Measurements from ENCODE around the gene RPSA. TPM values are rescaled to one million over a fixed set of nuclear protein-coding genes. Genes with fewer than 3 reads are reported as not detected.
A peak's percentile ranks its signal among the peaks of the same experiment; 100 is the strongest.

Gene RPSA
- total and polyA plus RNA-seq, 9 of the 15 experiments (the other 6 are each of a cell fraction or from before 2014, with no cell fraction given): 2,290 to 4,272 (median 2,730) TPM

DNA sequence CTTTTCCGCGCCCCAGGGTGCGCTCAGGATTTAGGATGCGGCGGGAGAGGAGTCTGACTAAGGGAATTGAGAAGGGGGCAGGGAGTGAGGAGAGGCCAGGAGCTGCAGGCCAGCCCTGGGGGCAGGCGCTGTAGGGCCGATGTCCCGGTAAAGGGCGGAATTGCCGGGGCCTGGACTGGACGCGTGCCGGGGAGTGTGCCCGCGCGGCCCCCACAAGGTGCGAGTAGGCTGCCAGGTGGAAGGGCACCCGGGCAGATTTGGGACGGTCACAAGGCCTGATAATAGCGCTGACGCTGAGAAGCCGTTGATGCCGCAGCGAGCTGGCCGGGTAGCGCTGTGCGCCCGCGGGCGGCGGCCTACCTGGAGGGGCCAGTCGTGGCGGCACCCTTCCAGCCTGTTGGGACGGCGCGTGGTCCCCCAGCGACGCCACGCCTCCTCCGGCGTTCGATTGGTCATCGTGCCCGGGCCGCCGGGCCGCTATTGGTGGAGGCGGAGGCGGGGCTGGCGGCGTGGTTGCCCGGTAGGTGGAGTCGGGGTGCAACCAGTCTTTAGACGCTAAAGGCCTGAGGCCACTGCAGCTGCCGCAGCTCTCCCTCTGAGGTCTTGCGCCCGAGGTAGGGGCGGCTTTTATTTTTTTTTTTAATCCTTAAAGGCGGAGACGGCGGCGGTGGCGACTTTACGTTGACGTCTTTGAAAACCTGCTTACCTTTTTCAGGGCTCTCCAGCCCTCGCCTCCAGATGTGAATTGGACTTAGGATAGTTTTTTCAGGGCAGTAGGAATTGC, 22.4 kb upstream of the RPSA start (continued):
- TF ChIP-seq CREB3L1 (IDR thresholded peaks at IDR 0.05; ENCODE audit: borderline replicate concordance, low read depth) (peak; percentile 55; the same call in 1 of the 2 replicates), FIP1L1 (IDR thresholded peaks at IDR 0.05; ENCODE audit: low read depth, low read length, poor library complexity, severe bottlenecking) (peak; percentile 10), TSHZ1 (CRISPR knock-in tag; IDR thresholded peaks at IDR 0.05) (no peak), FOXK2 (conservative IDR thresholded peaks at IDR 0.05 in 1 of 2, IDR thresholded peaks at IDR 0.05 in 1 of 2; ENCODE audit: low read depth in 2 of 2) (peak in 1 of 2 experiments; percentile 24; a peak in 2 of 4 replicates), TCFL5 (CRISPR knock-in tag; conservative IDR thresholded peaks at IDR 0.05) (no peak), JUN (IDR thresholded peaks at IDR 0.05; ENCODE audit: borderline replicate concordance, low read depth, low read length) (peak; percentile 46; the same call in 1 of the 2 replicates), JUN (CRISPR knock-in tag; IDR thresholded peaks at IDR 0.05; ENCODE audit: borderline replicate concordance) (no peak), CBX3 (IDR thresholded peaks at IDR 0.05; ENCODE audit: borderline replicate concordance in 1 of 2, low read length in 2 of 2) (no peak), MXD1 (CRISPR knock-in tag; IDR thresholded peaks at IDR 0.05; ENCODE audit: borderline replicate concordance, poor library complexity, severe bottlenecking) (peak; percentile 31), ZBTB17 (CRISPR knock-in tag; IDR thresholded peaks at IDR 0.05) (peak; percentile 81), MXI1 (IDR thresholded peaks at IDR 0.05; ENCODE audit: low read depth, low read length) (peak; percentile 93), SIX5 (IDR thresholded peaks at IDR 0.05; ENCODE audit: borderline replicate concordance in 1 of 2, insufficient read depth in 1 of 2, low read depth in 1 of 2, low read length in 2 of 2) (no peak), MECOM (CRISPR knock-in tag; IDR thresholded peaks at IDR 0.05) (0 out of 2 replicates have a peak, but pooled peaks have one; percentile 13), CC2D1A (IDR thresholded peaks at IDR 0.05) (no peak), HNRNPK (IDR thresholded peaks at IDR 0.05; ENCODE audit: low read depth, low read length, poor library complexity, severe bottlenecking) (no peak)
- TF ChIP-seq, protein P1, sequence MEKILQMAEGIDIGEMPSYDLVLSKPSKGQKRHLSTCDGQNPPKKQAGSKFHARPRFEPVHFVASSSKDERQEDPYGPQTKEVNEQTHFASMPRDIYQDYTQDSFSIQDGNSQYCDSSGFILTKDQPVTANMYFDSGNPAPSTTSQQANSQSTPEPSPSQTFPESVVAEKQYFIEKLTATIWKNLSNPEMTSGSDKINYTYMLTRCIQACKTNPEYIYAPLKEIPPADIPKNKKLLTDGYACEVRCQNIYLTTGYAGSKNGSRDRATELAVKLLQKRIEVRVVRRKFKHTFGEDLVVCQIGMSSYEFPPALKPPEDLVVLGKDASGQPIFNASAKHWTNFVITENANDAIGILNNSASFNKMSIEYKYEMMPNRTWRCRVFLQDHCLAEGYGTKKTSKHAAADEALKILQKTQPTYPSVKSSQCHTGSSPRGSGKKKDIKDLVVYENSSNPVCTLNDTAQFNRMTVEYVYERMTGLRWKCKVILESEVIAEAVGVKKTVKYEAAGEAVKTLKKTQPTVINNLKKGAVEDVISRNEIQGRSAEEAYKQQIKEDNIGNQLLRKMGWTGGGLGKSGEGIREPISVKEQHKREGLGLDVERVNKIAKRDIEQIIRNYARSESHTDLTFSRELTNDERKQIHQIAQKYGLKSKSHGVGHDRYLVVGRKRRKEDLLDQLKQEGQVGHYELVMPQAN (IDR thresholded peaks at IDR 0.05; ENCODE audit: borderline replicate concordance): peak; percentile 90
- TF ChIP-seq, protein P2, sequence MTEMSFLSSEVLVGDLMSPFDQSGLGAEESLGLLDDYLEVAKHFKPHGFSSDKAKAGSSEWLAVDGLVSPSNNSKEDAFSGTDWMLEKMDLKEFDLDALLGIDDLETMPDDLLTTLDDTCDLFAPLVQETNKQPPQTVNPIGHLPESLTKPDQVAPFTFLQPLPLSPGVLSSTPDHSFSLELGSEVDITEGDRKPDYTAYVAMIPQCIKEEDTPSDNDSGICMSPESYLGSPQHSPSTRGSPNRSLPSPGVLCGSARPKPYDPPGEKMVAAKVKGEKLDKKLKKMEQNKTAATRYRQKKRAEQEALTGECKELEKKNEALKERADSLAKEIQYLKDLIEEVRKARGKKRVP (CRISPR knock-in tag; IDR thresholded peaks at IDR 0.05): no peak
